Motor neuron (in vitro differentiated cells): ENCODE measurements around the gene DENND1A. TPM values are rescaled to one million over a fixed set of nuclear protein-coding genes. Genes with fewer than 3 reads are reported as not detected.
"Not testable (repeated sequence)": the region's sequence is repeated elsewhere in the genome, so short reads cannot be mapped to it uniquely, and the experiment has no call there.

Source experiments
- ATAC-seq, 8 experiments: fragments of 200-7000 bp; cut with Tn5 transposase; replicated peaks in 6 of 8; 2 replicates each; pipeline ENCODE4 v1.8.0; 2021; ENCODE audit warnings: mild to moderate bottlenecking in 8 of 8, moderate library complexity in 8 of 8
- H3K27ac ChIP-seq, 2 donors: fragments of 250-450 bp; sonication (Bioruptor Pico); 2 replicates each; pipeline ENCODE4 v1.9.0; 2021; ENCODE audit warnings: antibody characterized with exemption in 2 of 2, mild to moderate bottlenecking in 2 of 2, moderate library complexity in 1 of 2
- H3K4me1 ChIP-seq, 2 donors: fragments of 250-450 bp; sonication (Bioruptor Pico); replicated peaks in 1 of 2; 2 replicates each; pipeline ENCODE4 v1.6.1; 2021; ENCODE audit warnings: antibody characterized with exemption in 2 of 2, mild to moderate bottlenecking in 2 of 2, moderate library complexity in 1 of 2
- H3K4me3 ChIP-seq, 5 donors: fragments of 250-450 bp; sonication (Bioruptor Pico); 2 replicates each; pipeline ENCODE4 v1.9.0; 2021; ENCODE audit warnings: antibody characterized with exemption in 5 of 5, mild to moderate bottlenecking in 5 of 5, moderate library complexity in 4 of 5
- WGBS, 10 experiments: fragments of 450-650 bp; shearing (Covaris generic); methylation state at CpG; one replicate each; pipeline ENCODE4 v1.0.0; 2022; 5-methylcytosine and 5-hydroxymethylcytosine counted together
- in situ Hi-C, 9 experiments: fragments of 400-800 bp; cut with MboI; loops; one replicate each; pipeline ENCODE4 v1.15.0; 2021; ENCODE audit warnings: low sequenced_read_pairs in 9 of 9, low pct_unique_long_range_greater_than_20kb in 2 of 9; ENCODE audit not compliant: unreplicated experiment in 9 of 9
- total RNA-seq, 8 experiments: library from RNA; unstranded; fragments of 300-600 nt; gene quantifications; 2 replicates each; pipeline versions ENCODE4 v1.2.3 to v1.2.4, GENCODE V29; 2022

DENND1A gene
- total RNA-seq, 8 experiments from 2014 or later = 9.2 to 27.8 (median 13.8) TPM

- Histone ChIP-seq H3K4me3 (no peak overlapping the region), H3K4me1 (peaks cover 10 to 14% of the 10 kb centered on the region in 2 donors), H3K27ac (no peak overlapping the region)
- in situ Hi-C loops = no loop called here
- WGBS, 10 experiments = 9 to 100% (median 90%) methylated on average over 1 to 2 of the region's 2 CpGs; no CpG with 5 or more reads in 3 of the 10 experiments
- ATAC-seq = no peak
These were observed 4.1 kb downstream of the DENND1A start for GRCh38 chr9:123925819-123926218.

GRCh38 chr9:123925161-123925560 lies 4.8 kb downstream of the DENND1A start:
- Histone ChIP-seq H3K4me3 (no peak overlapping the region), H3K27ac (no peak overlapping the region), H3K4me1 (peaks cover 6 to 10% of the 10 kb centered on the region in 2 donors)
- in situ Hi-C loops = no loop called here
- 75 to 100% (median 96%) methylated on average over 2 to 3 of the region's 3 CpGs; no CpG with 5 or more reads in 2 of the 10 experiments for WGBS, 10 experiments
- ATAC-seq = no peak

- peaks cover 5 to 10% of the 10 kb centered on the region in 2 donors for H3K4me1 ChIP-seq
- ATAC-seq = no peak
- 50 to 100% (median 95%) methylated on average over 1 to 5 of the region's 5 CpGs for WGBS, 10 experiments
- no peak overlapping the region for H3K4me3 ChIP-seq
- in situ Hi-C loops = no loop called here
- no peak overlapping the region for H3K27ac ChIP-seq
These were observed 5.2 kb downstream of the DENND1A start for GRCh38 chr9:123924727-123925126.

GRCh38 chr9:123923884-123924283 lies 6.0 kb downstream of the DENND1A start:
- in situ Hi-C loops = no loop called here
- Histone ChIP-seq H3K4me3 (no peak overlapping the region), H3K27ac (no peak overlapping the region), H3K4me1 (peaks cover 4 to 9% of the 10 kb centered on the region in 2 donors)
- no peak for ATAC-seq
- 80 to 100% (median 97%) methylated on average over 1 to 3 of the region's 3 CpGs; no CpG with 5 or more reads in 1 of the 10 experiments for WGBS, 10 experiments

DNA sequence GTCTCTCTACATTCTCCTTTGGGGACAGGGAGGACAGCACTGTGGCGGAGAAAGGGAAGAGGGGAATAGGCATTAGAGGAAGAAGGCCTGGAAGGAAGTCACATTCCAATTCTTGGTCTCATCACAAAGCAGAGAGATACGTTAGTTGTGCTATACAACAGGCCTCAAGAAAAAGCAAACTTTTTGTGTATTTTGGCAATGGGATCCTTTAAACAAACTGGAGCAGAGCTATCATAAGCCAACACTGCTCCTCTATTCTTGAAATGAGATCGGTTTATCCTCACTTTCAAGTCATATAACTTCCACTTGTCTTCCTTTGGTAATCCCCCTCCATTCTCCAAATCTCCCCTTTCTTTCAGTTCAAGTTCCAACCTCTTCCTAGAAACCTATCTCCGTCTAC lies 6.5 kb downstream of the DENND1A start:
- Histone ChIP-seq H3K27ac (no peak overlapping the region), H3K4me1 (peaks cover under 1 to 4% of the 10 kb centered on the region in 2 donors), H3K4me3 (no peak overlapping the region)
- in situ Hi-C loops = no loop called here
- 83 to 100% (median 93%) methylated on average over 1 to 4 of the region's 4 CpGs for WGBS, 10 experiments
- ATAC-seq = no peak

DNA sequence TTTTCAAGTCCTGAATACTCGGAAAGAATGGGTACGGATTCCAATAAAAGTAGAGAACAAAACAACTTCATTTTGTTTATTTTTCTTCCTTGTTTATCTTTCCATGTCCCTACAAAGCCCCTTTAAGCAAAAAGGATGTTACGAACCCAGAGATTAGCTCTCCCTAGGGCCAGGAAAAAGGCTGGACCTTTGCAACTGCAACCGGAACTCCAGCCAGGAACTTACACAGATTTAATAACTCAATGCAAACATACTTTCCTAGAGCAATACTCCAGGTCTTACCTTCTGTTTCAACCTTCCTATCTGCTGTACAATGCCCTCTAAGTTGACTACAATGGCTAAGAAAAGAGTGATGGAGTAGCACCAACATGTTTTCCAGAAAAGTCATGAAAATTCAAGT lies 7.0 kb downstream of the DENND1A start:
- WGBS, 10 experiments = 69 to 100% (median 92%) methylated on average over 1 to 4 of the region's 4 CpGs
- Histone ChIP-seq H3K4me3 (no peak overlapping the region), H3K4me1 (no peaks in the 10 kb centered on the region), H3K27ac (no peak overlapping the region)
- no peak for ATAC-seq
- in situ Hi-C loops = no loop called here

GRCh38 chr9:123922431-123922830 lies 7.5 kb downstream of the DENND1A start:
- no peak for ATAC-seq
- H3K27ac ChIP-seq = no peak overlapping the region
- H3K4me1 ChIP-seq = no peaks in the 10 kb centered on the region
- 71 to 100% (median 91%) methylated on average over 1 to 3 of the region's 3 CpGs for WGBS, 10 experiments
- no peak overlapping the region for H3K4me3 ChIP-seq
- in situ Hi-C loops = no loop called here

- Histone ChIP-seq H3K4me3 (no peak overlapping the region), H3K27ac (no peak overlapping the region), H3K4me1 (peaks cover 0 to 2% of the 10 kb centered on the region in 2 donors)
- in situ Hi-C loops = no loop called here
- no peak for ATAC-seq
- 80 to 100% (median 87%) methylated on average over 2 to 3 of the region's 3 CpGs; no CpG with 5 or more reads in 7 of the 10 experiments for WGBS, 10 experiments
These were observed 15.3 kb downstream of the DENND1A start for GRCh38 chr9:123914517-123915196.

DNA sequence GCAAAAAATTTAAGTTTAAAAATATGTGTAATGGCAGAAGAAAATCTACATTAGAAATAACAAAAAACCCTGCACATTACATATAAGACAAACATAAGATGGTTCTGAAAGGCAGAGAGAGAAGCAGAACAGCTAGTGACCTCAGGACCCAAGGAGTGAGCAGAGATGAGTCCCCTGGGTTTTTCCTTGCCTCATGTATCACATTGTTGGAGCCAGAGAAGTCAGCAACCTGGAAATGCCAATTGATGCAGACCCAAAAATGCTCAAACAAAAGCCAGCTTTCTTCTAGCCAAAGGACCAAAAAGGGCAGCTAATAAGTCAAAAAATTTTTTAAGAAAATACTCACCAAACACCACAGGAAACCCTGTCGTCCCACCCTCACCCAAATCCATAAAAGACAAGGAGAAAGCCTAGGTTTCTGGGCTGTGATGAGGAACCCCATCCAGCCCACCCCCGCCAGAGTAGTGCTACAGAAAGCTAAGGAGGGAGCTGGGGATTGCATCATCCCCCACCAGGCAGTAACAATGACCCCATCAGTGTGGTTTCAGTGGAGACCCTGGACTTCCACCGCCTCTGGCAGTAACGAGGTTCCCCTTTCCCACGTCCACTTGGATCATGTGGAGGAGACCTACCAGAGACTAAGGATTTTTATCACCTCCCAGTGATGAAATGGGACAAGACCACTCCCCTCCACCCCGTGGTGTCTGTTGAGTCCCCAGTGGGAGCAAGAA lies 17.6 kb downstream of the DENND1A start:
- 78 to 100% (median 85%) methylated on average over 1 to 4 of the region's 6 CpGs; no CpG with 5 or more reads in 4 of the 10 experiments for WGBS, 10 experiments
- H3K4me3 ChIP-seq = no peak overlapping the region
- in situ Hi-C loops = no loop called here
- no peak for ATAC-seq
- peaks cover 0 to 2% of the 10 kb centered on the region in 2 donors for H3K4me1 ChIP-seq
- no peak overlapping the region for H3K27ac ChIP-seq

GRCh38 chr9:123911024-123911423 lies 18.9 kb downstream of the DENND1A start:
- no peak for ATAC-seq
- Histone ChIP-seq H3K4me3 (no peak overlapping the region), H3K27ac (no peak overlapping the region), H3K4me1 (peaks cover 0 to 2% of the 10 kb centered on the region in 2 donors)
- in situ Hi-C loops = no loop called here
- WGBS, 10 experiments = 67 to 100% (median 91%) methylated on average over 1 of the region's 1 CpG; no CpG with 5 or more reads in 1 of the 10 experiments

DNA sequence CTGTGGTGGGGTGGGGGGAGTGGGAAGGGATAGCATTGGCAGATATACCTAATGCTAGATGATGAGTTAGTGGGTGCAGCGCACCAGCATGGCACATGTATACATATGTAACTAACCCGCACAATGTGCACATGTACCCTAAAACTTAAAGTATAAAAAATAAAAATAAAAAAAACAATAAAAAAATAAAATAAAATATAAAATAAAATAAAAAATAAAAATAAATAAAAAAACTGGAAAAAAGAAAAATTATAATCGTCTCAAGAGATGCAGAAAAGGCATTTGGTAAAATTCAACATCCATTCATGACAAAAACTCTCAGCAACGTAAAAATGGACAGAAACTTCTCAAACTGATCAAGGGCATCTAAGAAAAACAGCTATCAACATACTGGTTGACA lies 20.7 kb downstream of the DENND1A start:
- H3K4me1 ChIP-seq, H3K4me3 ChIP-seq, ATAC-seq, H3K27ac ChIP-seq, in situ Hi-C loops: not testable (repeated sequence)
- 79 to 100% (median 99%) methylated on average over 2 to 4 of the region's 4 CpGs for WGBS, 10 experiments

GRCh38 chr9:123903550-123903949 lies 26.4 kb downstream of the DENND1A start:
- H3K4me1 ChIP-seq, H3K4me3 ChIP-seq, ATAC-seq, H3K27ac ChIP-seq, in situ Hi-C loops: not testable (repeated sequence)
- 90 to 100% (median 100%) methylated on average over 4 to 6 of the region's 18 CpGs; no CpG with 5 or more reads in 7 of the 10 experiments for WGBS, 10 experiments

DNA sequence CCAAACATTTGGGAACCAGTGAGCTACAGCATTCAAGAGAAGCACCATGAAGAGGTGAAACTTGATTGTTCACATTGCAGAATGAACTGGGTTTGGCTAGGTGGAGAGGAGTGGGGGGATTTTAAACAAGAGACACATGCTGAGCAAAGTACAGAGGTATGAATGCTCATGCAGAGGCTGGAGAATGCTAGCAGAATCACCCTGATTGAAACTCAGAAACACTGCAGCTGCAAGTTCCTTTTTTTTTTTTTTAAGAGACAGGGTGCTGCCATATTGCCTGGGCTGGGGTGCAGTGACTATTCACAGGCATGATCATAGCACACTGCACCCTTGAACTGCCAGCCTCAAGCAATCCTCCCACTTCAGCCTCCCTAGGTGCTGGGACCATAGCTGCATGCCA lies 35.1 kb downstream of the DENND1A start:
- Histone ChIP-seq H3K4me1 (no peaks in the 10 kb centered on the region), H3K27ac (no peak overlapping the region), H3K4me3 (no peak overlapping the region)
- ATAC-seq = no peak
- in situ Hi-C loops = no loop called here
